ENCODE results near the gene CRHR1.

CRHR1 gene

DNA sequence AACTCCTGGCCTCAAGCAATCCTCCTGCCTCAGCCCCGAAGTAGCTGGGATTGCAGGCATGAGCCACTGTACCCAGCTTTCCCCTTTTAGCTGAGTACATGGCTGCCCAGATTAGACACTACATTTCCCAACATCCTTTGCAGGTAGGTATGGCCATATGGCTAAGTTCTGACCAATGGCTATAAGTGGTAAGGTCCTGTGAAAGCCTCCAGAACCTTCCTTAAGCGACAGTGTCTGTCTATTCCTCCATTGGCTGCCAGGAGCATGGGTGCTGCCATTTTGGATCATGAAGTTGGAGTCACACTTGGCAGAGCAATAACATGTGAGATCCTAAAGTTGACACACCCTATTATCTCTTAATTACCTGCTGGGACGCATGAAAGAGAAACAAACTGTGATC lies 24.4 kb upstream of the CRHR1 start:
- no peak for DNase-seq

DNA sequence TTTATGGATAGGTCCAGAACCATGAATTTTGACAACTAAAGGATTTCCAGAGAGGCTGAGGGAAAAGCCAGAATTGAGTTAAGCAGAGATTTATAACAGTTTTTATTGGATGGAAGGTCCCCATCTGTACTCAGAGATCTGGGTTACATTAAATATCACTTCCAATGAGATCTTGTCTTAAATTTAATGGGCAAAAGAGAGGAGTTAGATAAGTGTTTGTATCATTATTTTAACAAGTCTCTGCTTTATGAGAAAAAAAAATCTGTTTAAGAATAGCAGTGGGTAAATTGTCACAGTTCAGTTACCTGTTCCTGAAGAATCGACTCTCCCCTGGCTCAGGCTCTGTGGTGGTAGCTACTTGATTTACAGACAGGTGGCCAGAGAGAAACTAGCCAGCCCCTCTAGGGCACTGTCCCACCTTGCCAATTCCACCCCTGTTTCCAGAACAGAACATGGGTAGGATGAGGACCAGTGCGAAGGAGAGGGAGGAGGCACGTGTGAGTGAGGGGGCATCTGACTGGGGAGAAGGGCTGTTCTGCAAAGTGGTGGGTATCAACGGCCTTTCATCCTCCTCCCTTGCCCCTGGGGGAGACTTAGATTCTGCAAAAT lies 22.1 kb upstream of the CRHR1 start:
- DNase-seq, result no peak

DNA sequence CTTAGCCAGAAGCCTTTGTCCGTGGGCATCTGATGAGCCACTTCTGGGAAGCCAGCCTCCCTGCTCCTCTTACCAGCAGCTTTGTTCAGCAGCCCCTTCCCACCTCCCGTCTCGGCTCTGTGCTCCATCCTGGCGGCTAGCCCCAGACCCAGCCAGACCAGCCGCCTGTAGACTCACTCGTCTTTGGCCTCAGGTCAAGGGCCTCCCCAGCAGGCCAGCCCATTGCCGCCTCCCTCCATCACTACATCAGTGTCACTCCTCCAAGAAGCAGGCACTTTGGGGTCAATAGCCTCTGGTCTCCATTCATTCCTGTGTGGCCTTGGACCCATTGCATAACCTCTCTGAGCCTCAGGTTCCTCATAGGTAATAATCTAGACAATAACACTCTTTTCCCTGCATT lies 20.9 kb upstream of the CRHR1 start:
- DNase-seq, result no peak

DNA sequence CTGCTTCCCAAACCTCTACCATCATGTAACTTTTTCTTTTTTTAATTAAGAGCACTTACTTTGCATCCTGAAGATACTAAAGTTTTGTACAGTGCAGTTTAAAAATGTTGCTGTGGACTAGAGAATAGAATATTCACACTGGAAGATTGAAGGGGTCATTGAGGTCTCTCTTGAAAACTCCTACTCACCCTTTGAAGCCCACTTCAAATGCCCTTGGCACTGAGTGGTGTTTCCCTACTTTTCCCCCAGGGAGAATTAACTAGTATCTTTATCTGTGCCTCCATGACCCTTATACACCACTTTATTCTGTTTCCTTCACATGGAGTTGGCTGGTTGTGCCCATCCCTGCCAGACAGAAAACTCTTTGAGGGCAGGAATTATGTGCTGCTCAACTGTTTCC lies 19.6 kb upstream of the CRHR1 start:
- no peak for DNase-seq

DNA sequence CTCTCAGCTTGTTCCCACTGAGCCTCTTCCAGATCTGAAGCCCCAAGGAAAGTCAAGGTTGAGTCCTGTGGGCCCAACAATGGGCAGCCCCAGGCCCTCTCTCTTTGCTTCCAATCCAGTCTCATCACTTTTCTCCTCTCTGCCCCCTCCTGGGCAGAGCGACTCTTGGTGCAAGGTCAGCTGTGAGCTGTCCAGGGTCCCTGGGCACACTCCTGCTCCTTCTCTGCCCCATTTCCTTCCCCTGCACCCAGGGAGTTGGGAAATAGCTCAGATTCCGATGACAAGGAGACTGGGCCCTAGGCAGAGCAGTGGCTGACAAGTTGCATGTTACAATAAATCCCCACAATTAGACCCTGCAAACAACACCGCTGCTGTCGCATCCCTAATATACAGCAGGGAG lies 16.1 kb upstream of the CRHR1 start:
- no peak for DNase-seq

DNA sequence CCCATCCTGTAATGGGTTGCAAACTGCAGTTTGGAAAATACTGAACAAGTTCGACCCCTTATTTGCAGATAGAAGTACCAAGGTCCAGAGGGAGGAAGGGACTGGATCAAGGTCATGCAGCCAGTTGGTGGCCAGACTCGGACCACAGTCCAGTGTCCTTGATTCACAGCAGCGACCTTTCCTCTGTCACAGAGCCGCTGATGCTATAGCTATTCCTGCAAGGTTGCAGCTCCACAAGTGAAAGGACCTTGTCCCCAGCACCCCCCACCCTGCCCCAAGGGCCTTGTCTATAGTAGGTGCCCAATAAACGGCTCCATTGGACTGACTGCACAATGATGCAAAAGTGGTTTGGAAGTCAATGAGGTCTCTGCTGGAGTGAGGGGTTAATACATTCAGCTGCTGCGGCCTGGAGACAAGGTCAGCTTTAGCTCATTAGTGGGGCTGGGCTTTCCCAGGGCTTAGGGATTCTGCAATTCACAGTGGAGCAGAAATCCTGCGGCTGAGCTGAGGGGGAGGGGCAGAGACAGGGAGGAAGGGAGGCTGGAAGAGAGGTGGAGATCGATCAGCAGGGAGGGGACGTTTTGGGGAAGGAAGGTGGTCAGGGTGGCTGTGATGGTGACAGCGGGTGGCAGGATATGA lies 13.4 kb upstream of the CRHR1 start:
- no peak for DNase-seq

DNA sequence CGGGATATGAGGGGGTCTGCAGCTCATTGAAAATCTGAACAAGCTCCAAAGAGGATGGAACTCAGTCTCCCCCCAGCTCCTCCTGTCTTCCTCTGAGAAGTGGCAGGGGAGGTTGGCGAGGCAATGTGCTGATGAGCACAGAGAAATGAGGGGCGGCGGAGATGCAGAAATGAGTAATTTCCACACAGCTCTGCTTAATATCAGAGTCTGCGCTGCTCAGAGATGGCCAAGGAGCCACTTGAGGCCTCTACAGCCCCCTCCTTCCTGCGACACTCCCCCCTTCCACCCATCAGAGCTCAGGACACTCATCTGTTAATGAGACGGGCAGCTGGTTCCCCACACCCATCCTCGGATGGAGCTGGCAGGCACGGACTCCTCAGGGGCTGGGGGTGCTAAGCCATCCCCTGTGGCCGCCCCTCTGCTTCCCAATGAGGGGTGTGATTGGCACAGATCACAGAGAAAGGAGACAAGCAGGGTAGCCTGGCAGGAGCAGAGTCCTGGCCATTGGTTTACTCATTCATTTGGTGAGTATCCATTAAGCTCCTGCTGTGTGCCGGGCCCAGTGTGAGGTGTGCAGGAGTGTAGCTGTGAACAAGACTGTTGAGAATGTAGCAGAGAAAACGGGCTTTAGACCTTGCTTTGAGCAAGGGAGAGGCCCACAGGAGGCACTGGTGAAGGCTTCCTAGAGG lies 12.7 kb upstream of the CRHR1 start:
- DNase-seq, result no peak

DNA sequence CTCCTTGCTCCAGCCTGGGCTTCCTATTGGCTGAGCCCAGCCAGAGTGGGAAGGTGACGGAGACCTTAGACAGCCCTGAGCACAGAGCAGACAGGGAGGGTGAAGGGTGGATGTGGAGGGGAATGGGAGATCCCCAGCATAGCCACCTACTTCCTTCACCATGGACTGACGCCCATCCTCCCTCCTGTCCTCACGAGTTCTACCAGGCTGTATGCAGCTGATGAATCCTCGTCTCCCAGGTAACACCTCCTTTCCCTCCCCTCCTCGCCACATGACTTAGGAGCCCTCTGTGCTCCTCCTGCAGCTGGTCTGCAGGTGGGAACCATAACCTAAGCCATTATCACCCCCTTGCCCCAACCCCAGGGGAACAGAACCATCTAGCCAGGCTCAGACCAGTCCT lies 9.0 kb upstream of the CRHR1 start:
- no peak for DNase-seq

DNA sequence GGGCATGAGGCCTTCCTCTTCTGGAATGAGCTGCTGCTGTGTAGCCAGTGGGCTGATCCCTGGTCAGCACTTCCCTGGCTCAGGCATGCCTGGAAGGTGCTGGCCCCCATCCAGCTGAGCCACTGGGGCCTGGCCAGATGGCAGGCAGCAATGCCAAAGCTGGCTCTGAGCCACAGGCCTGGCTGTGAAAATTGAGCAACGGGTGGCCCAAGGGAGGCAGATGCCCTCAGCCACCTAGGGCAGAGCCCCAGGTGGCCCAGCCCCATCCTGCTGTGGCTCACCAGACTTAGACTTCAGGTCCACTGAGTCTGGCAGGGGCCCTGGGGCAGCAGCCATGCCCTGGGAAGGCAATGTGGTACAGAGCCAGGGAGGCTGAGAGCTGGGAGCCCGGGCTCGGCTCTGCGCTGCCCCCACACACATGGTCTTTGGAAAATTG lies 8.5 kb upstream of the CRHR1 start:
- peak in 5 of 14 donors; percentile 7 to 78 (median 31) for DNase-seq

DNA sequence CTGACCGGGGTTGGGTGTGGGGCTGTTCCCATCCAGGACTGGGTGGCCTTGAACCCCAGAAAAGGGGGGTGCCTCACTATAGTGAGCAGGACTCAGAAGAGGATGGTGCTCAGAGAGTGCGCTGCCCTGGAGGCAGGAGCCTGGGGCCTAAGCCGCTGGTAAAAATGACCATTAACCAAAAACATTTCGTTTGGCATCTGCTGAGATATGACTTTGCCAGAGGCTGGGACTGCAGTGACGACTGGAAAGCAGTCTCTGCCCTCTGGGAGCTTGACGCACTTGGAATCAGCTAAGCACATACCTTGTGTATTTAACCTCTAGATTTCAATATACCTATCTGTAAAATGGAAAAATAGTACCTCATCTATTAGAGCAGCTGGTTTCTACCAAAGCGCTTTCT lies 7.2 kb upstream of the CRHR1 start:
- DNase-seq, result no peak

DNA sequence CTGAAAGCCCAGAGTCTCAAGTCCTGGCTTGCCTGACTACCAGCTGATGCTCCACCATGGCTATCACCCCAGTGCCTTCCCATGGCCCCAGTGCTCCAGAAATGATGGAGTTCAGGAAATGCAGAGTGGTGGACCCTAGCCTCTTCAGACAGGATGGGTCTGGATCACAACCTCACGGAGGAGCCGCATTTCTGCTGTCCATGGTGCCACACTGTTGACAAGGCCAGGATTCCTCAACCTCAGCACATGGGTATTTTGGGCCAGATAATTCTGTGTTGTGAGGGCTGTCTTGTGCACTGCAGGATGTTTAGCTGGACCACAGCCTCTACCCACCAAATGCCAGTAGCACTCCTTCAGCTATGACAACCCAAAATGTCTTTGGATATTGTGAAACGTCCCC lies 6.7 kb upstream of the CRHR1 start:
- DNase-seq, result no peak

GRCh38 chr17:45780921-45781320 lies 3.2 kb upstream of the CRHR1 start:
- DNase-seq, result no peak

DNA sequence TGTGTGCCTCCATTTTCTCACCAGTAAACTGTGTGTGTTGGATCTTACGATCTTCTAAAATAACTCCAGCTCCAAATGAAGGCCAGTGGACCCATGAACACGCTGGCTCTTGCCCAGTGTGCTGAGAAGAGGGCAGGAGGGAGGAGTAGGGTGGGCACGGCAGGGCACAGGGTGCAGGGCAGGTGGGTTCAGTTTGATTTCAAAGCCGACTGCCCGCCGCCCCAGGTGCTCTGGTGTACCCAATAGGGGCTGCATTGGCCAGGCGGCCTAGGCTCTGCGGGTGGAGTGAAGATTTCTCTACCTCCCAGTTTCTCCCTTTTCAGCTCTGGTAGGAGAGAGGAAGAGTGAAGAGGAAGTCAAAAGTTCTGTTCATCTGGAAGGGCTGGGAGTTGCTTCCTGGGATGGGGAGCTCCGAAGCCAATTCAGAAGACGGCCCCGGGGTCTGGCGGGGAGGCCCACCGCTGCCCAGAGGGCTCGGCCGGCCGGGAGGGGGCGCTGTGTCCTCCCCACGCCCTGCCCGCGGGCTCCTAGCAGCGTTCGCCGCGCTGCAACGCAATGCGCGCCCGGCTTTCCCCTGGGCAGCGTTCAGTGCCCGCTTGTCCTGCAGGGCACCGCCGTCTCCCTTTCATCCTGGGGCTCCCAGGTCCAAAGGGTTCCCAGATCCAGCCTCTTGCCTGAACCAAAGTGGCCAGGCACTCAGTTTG lies 1.1 kb upstream of the CRHR1 start:
- peak in 7 of 14 donors; percentile 5 to 58 (median 29) for DNase-seq

DNA sequence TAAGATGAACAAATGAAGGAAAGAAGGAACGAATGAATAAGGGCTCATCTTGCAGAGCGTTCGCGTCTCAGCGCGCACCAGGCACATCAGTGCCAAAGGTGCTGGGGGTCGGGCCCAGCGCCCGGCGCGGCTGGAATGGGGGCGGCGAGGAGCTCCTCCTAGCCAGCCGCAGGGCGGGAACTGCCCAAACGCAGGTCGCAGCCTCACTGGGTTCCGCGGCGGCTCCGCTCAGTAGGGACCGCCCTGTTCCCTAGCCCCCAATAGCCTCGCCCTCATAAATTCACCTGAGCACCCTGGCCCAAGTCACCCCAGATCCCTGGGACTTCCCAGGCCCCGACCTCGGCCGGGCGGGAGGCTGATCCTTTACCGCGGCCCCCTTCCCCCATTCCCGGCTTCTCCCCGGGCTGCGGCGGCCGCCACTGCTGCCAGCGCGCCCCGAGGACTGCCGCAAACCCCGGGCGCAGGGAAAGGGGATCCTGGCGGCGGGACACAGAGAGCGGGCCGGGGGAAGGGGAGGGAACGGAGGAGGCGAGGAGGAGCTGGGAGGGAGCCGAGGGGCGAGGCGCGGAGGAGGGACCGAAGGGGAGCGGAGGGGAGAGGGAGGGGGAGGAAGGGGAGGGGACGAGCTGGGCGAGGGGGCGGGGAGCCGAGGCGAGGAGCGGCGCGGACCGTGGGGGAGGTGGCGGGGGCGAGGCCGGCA lies 377 bp upstream of the CRHR1 start:
- peak in 3 of 14 donors; percentile 12 to 67 (median 35) for DNase-seq

DNA sequence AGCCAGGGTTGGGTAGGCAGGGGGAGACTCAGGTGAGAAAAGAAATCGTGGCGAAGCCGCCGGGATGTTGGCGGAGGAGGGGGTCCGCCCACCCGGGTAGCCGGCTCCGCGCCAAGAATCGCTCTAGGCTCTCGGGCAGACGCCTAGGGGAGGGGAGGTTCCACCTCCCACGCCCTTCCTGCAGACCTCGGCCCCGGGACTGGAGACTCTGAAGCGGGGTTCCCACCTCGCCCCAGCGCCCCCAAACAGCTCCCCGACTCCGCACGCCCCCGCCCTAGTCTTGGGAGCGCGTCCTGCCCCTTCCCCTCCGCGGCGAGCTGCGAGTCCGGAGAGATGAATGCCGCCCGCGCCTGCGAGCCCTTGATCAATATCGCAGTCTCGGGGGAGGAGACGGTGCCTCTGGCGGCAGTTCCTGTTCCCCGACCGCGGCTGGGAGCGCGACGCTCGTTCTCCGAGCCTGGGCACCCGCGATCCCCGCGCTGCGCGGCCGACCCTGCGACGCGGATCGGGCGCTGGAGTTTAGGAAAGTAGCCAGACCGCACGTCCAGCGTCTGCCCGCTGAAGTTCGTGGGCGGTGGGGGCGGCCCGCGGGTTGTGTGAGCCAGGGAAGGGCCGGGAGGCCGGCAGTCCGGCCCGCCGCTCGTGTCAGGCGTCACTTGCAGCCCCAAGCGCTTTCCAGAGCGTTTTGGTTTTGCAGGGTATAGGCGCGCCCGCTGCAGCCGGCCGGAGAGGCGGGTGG lies 790 bp downstream of the CRHR1 start:
- peak in 2 of 14 donors; percentile 19 to 60 for DNase-seq

GRCh38 chr17:45785480-45786193 lies 1.5 kb downstream of the CRHR1 start:
- peak in 1 of 14 donors; percentile 49 for DNase-seq

- no peak for DNase-seq
Observed at GRCh38 chr17:45786349-45786748, 2.2 kb downstream of the CRHR1 start.

DNA sequence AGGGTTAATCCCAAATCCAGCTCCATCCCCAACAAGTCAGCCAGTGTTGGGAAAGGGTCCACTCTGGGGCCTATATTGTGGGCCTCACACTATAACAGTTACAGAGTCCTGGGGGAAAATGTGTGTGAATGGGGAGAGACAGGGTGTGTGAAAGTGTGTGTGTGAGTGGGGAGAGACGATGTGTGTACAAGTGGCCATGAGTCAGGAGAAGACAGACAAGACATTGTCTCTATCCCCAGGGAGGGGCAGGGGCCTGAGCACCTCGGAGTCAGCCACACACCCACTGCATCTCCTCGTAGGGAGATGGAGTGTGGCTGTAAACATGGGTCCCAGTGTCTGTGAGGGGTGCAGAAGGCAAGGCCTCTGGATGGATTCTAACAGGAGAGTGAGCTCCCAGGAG lies 2.9 kb downstream of the CRHR1 start:
- DNase-seq, result peak in 2 of 14 donors; percentile 18 to 25

GRCh38 chr17:45787656-45788055 lies 3.5 kb downstream of the CRHR1 start:
- no peak for DNase-seq

- no peak for DNase-seq
Observed at GRCh38 chr17:45788057-45788456, 3.9 kb downstream of the CRHR1 start.

- DNase-seq, result no peak
Observed at GRCh38 chr17:45789874-45790273, 5.8 kb downstream of the CRHR1 start.

Data from C1 segment of cervical spinal cord (tissue), 14 donors.